Measurements from ENCODE around the gene KLHL6. TPM values are rescaled to one million over a fixed set of nuclear protein-coding genes. Genes with fewer than 3 reads are reported as not detected.
"Not testable (repeated sequence)": the region's sequence is repeated elsewhere in the genome, so short reads cannot be mapped to it uniquely, and the experiment has no call there.

KLHL6 gene
- total RNA-seq, 1 experiment from 2014 or later: 41.1 TPM

GRCh38 chr3:183515968-183516851 lies 39.3 kb downstream of the KLHL6 start:
- no peak overlapping the region for H3K4me3 ChIP-seq (ENCODE audit: low read length)
- peak overlapping the region; percentile 50 for H3K27ac ChIP-seq (ENCODE audit: low read length)
- H3K36me3 ChIP-seq (ENCODE audit: insufficient read depth, low read length): no peaks in the 10 kb centered on the region
- peak; percentile 66 for DNase-seq
- no peaks in the 10 kb centered on the region for H4K20me1 ChIP-seq (ENCODE audit: insufficient read depth, low read depth, low read length)
- no peaks in the 10 kb centered on the region for H3K9me2 ChIP-seq (replicated peaks; ENCODE audit: insufficient read depth, low read length)
- H3K4me2 ChIP-seq (ENCODE audit: low read depth, low read length, poor library complexity, severe bottlenecking): peak overlapping the region; percentile 13
- H3K9me3 ChIP-seq (ENCODE audit: low read length): no peaks in the 10 kb centered on the region
- no peak overlapping the region for H3K9ac ChIP-seq (ENCODE audit: low read length)
- H3K27me3 ChIP-seq (ENCODE audit: low read length): no peaks in the 10 kb centered on the region
- H3K79me2 ChIP-seq (ENCODE audit: low read length): no peaks in the 10 kb centered on the region; the same call in 1 of the 2 replicates
- H2AFZ ChIP-seq (ENCODE audit: low read length): no peak overlapping the region
- H3K4me1 ChIP-seq (ENCODE audit: low read length): peaks cover 57% of the 10 kb centered on the region

- no peaks in the 10 kb centered on the region for H3K9me3 ChIP-seq (ENCODE audit: low read length)
- H3K4me3 ChIP-seq (ENCODE audit: low read length): no peak overlapping the region; the same call in 1 of the 2 replicates
- no peak for DNase-seq
- H3K4me1 ChIP-seq (ENCODE audit: low read length): peaks cover 57% of the 10 kb centered on the region
- H3K27ac ChIP-seq (ENCODE audit: low read length): peak overlapping the region; percentile 86; the same call in 1 of the 2 replicates
- no peaks in the 10 kb centered on the region for H4K20me1 ChIP-seq (ENCODE audit: insufficient read depth, low read depth, low read length)
- H3K36me3 ChIP-seq (ENCODE audit: insufficient read depth, low read length): no peaks in the 10 kb centered on the region
- no peaks in the 10 kb centered on the region for H3K27me3 ChIP-seq (ENCODE audit: low read length)
- H2AFZ ChIP-seq (ENCODE audit: low read length): no peak overlapping the region
- no peaks in the 10 kb centered on the region for H3K9me2 ChIP-seq (replicated peaks; ENCODE audit: insufficient read depth, low read length)
- H3K9ac ChIP-seq (ENCODE audit: low read length): no peak overlapping the region
- peak overlapping the region; percentile 37 for H3K4me2 ChIP-seq (ENCODE audit: low read depth, low read length, poor library complexity, severe bottlenecking)
- H3K79me2 ChIP-seq (ENCODE audit: low read length): no peaks in the 10 kb centered on the region; the same call in 1 of the 2 replicates
These were observed 41.5 kb downstream of the KLHL6 start for GRCh38 chr3:183514021-183514420.

- H3K4me2 ChIP-seq (ENCODE audit: low read depth, low read length, poor library complexity, severe bottlenecking): peak overlapping the region; percentile 37
- H3K9me3 ChIP-seq (ENCODE audit: low read length): no peaks in the 10 kb centered on the region
- peak; percentile 78 for DNase-seq
- H3K27ac ChIP-seq (ENCODE audit: low read length): peak overlapping the region; percentile 86
- H4K20me1 ChIP-seq (ENCODE audit: insufficient read depth, low read depth, low read length): no peaks in the 10 kb centered on the region
- peak overlapping the region; percentile 42 for H3K9ac ChIP-seq (ENCODE audit: low read length)
- H3K27me3 ChIP-seq (ENCODE audit: low read length): no peaks in the 10 kb centered on the region
- H3K4me3 ChIP-seq (ENCODE audit: low read length): peak overlapping the region; percentile 33
- no peaks in the 10 kb centered on the region; the same call in 1 of the 2 replicates for H3K79me2 ChIP-seq (ENCODE audit: low read length)
- no peaks in the 10 kb centered on the region for H3K9me2 ChIP-seq (replicated peaks; ENCODE audit: insufficient read depth, low read length)
- H2AFZ ChIP-seq (ENCODE audit: low read length): no peak overlapping the region
- 0 out of 2 replicates have a peak, but pooled peaks cover 2% of the 10 kb centered on the region for H3K36me3 ChIP-seq (ENCODE audit: insufficient read depth, low read length)
- H3K4me1 ChIP-seq (ENCODE audit: low read length): peaks cover 49% of the 10 kb centered on the region
These were observed 42.3 kb downstream of the KLHL6 start for GRCh38 chr3:183513046-183513706.

- peak overlapping the region; percentile 64 for H3K4me2 ChIP-seq (ENCODE audit: low read depth, low read length, poor library complexity, severe bottlenecking)
- H3K9ac ChIP-seq (ENCODE audit: low read length): peak overlapping the region; percentile 44
- H3K27ac ChIP-seq (ENCODE audit: low read length): peak overlapping the region; percentile 86
- H3K4me3 ChIP-seq (ENCODE audit: low read length): 0 out of 2 replicates have a peak overlapping the region, but pooled peaks have one; percentile 17
- not testable (repeated sequence) for H3K9me2 ChIP-seq (replicated peaks; ENCODE audit: insufficient read depth, low read length); H3K9me3 ChIP-seq (ENCODE audit: low read length); H3K36me3 ChIP-seq (ENCODE audit: insufficient read depth, low read length); H3K27me3 ChIP-seq (ENCODE audit: low read length); H3K79me2 ChIP-seq (ENCODE audit: low read length); H4K20me1 ChIP-seq (ENCODE audit: insufficient read depth, low read depth, low read length)
- peaks cover 38% of the 10 kb centered on the region for H3K4me1 ChIP-seq (ENCODE audit: low read length)
- peak overlapping the region; percentile 24; the same call in 1 of the 2 replicates for H2AFZ ChIP-seq (ENCODE audit: low read length)
- peak; percentile 79 for DNase-seq
These were observed 44.0 kb downstream of the KLHL6 start for GRCh38 chr3:183511286-183512131.

GRCh38 chr3:183508821-183509220 lies 46.7 kb downstream of the KLHL6 start:
- Histone ChIP-seq H3K9me3 (ENCODE audit: low read length) (no peaks in the 10 kb centered on the region), H3K4me2 (ENCODE audit: low read depth, low read length, poor library complexity, severe bottlenecking) (no peak overlapping the region), H3K4me1 (ENCODE audit: low read length) (peaks cover 30% of the 10 kb centered on the region), H2AFZ (ENCODE audit: low read length) (no peak overlapping the region), H3K27ac (ENCODE audit: low read length) (no peak overlapping the region), H3K27me3 (ENCODE audit: low read length) (no peaks in the 10 kb centered on the region), H3K36me3 (ENCODE audit: insufficient read depth, low read length) (0 out of 2 replicates have a peak, but pooled peaks cover 9% of the 10 kb centered on the region), H3K79me2 (ENCODE audit: low read length) (no peaks in the 10 kb centered on the region), H3K4me3 (ENCODE audit: low read length) (no peak overlapping the region), H4K20me1 (ENCODE audit: insufficient read depth, low read depth, low read length) (no peaks in the 10 kb centered on the region), H3K9ac (ENCODE audit: low read length) (no peak overlapping the region), H3K9me2 (replicated peaks; ENCODE audit: insufficient read depth, low read length) (no peaks in the 10 kb centered on the region)
- DNase-seq: no peak

GRCh38 chr3:183507551-183507950 lies 48.0 kb downstream of the KLHL6 start:
- Histone ChIP-seq H2AFZ (ENCODE audit: low read length) (no peak overlapping the region), H3K36me3 (ENCODE audit: insufficient read depth, low read length) (0 out of 2 replicates have a peak, but pooled peaks cover 9% of the 10 kb centered on the region), H3K27me3 (ENCODE audit: low read length) (no peaks in the 10 kb centered on the region), H3K27ac (ENCODE audit: low read length) (no peak overlapping the region), H3K9ac (ENCODE audit: low read length) (no peak overlapping the region), H3K79me2 (ENCODE audit: low read length) (no peaks in the 10 kb centered on the region), H3K4me2 (ENCODE audit: low read depth, low read length, poor library complexity, severe bottlenecking) (no peak overlapping the region), H4K20me1 (ENCODE audit: insufficient read depth, low read depth, low read length) (no peaks in the 10 kb centered on the region), H3K9me3 (ENCODE audit: low read length) (no peaks in the 10 kb centered on the region), H3K9me2 (replicated peaks; ENCODE audit: insufficient read depth, low read length) (no peaks in the 10 kb centered on the region), H3K4me1 (ENCODE audit: low read length) (peaks cover 20% of the 10 kb centered on the region), H3K4me3 (ENCODE audit: low read length) (no peak overlapping the region)
- DNase-seq: no peak

GRCh38 chr3:183506674-183507320 lies 48.7 kb downstream of the KLHL6 start:
- H3K4me2 ChIP-seq (ENCODE audit: low read depth, low read length, poor library complexity, severe bottlenecking): no peak overlapping the region
- H3K9me2 ChIP-seq (replicated peaks; ENCODE audit: insufficient read depth, low read length): no peaks in the 10 kb centered on the region
- H3K27ac ChIP-seq (ENCODE audit: low read length): no peak overlapping the region
- H3K27me3 ChIP-seq (ENCODE audit: low read length): no peaks in the 10 kb centered on the region
- no peaks in the 10 kb centered on the region for H4K20me1 ChIP-seq (ENCODE audit: insufficient read depth, low read depth, low read length)
- no peaks in the 10 kb centered on the region for H3K79me2 ChIP-seq (ENCODE audit: low read length)
- peaks cover 14% of the 10 kb centered on the region for H3K4me1 ChIP-seq (ENCODE audit: low read length)
- no peaks in the 10 kb centered on the region for H3K9me3 ChIP-seq (ENCODE audit: low read length)
- H3K9ac ChIP-seq (ENCODE audit: low read length): no peak overlapping the region
- H3K36me3 ChIP-seq (ENCODE audit: insufficient read depth, low read length): 0 out of 2 replicates have a peak, but pooled peaks cover 9% of the 10 kb centered on the region
- H3K4me3 ChIP-seq (ENCODE audit: low read length): no peak overlapping the region
- DNase-seq: no peak
- H2AFZ ChIP-seq (ENCODE audit: low read length): no peak overlapping the region

All from Karpas-422 (cell line).